ENCODE results near the gene EVPL.
"Not testable (repeated sequence)": the region's sequence is repeated elsewhere in the genome, so short reads cannot be mapped to it uniquely, and the experiment has no call there.

The EVPL gene

GRCh38 chr17:75975757-75976174 lies 51.3 kb downstream of the EVPL start:
- no peak for DNase-seq
- H3K27me3 Mint-ChIP-seq (ENCODE audit: low read depth, poor library complexity), result peaks cover 2% of the 10 kb centered on the region
- H3K4me1 Mint-ChIP-seq, result peaks cover 39% of the 10 kb centered on the region
- no peak overlapping the region for H3K27ac Mint-ChIP-seq
- TF ChIP-seq CTCF (IDR thresholded peaks at IDR 0.05), result no peak
- no peak overlapping the region for H3K4me3 Mint-ChIP-seq
- no peaks in the 10 kb centered on the region for H3K9me3 Mint-ChIP-seq
- peaks cover 45% of the 10 kb centered on the region for H3K36me3 Mint-ChIP-seq (ENCODE audit: low read depth)

DNA sequence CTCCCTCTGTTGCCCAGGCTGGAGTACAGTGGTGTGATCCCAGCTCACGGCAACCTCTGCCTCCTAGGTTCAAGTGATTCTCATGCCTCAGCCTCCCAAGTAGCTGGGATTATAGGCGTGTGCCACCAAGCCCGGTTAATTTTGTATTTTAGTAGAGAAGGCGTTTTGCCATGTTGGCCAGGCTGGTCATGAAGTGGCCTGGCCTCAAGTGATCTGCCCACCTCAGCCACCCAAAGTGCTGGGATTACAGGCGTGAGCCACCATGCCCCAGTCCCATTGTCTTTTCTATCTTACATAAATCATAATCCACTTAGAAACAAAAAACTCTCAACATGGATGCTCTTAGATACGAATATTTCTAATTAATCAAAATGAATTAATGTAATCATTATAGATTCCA lies 51.9 kb downstream of the EVPL start:
- H3K36me3 Mint-ChIP-seq (ENCODE audit: low read depth), result peaks cover 49% of the 10 kb centered on the region
- not testable (repeated sequence) for DNase-seq; H3K27ac Mint-ChIP-seq; H3K27me3 Mint-ChIP-seq (ENCODE audit: low read depth, poor library complexity); H3K4me3 Mint-ChIP-seq; H3K9me3 Mint-ChIP-seq
- peaks cover 35% of the 10 kb centered on the region for H3K4me1 Mint-ChIP-seq

- Mint-ChIP-seq H3K4me1 (peaks cover 2% of the 10 kb centered on the region), H3K4me3 (no peak overlapping the region), H3K27ac (no peak overlapping the region), H3K27me3 (ENCODE audit: low read depth, poor library complexity) (no peaks in the 10 kb centered on the region), H3K9me3 (no peaks in the 10 kb centered on the region), H3K36me3 (ENCODE audit: low read depth) (peaks cover 63% of the 10 kb centered on the region)
- no peak for TF ChIP-seq CTCF (IDR thresholded peaks at IDR 0.05)
- no peak for DNase-seq
Observed at GRCh38 chr17:75970626-75971025, 56.5 kb downstream of the EVPL start.

GRCh38 chr17:75970011-75970523 lies 57.0 kb downstream of the EVPL start:
- H3K27ac Mint-ChIP-seq, result no peak overlapping the region
- no peak for DNase-seq
- no peak overlapping the region for H3K4me3 Mint-ChIP-seq
- no peaks in the 10 kb centered on the region for H3K27me3 Mint-ChIP-seq (ENCODE audit: low read depth, poor library complexity)
- no peak for TF ChIP-seq CTCF (IDR thresholded peaks at IDR 0.05)
- peaks cover 66% of the 10 kb centered on the region for H3K36me3 Mint-ChIP-seq (ENCODE audit: low read depth)
- no peaks in the 10 kb centered on the region for H3K9me3 Mint-ChIP-seq
- no peaks in the 10 kb centered on the region for H3K4me1 Mint-ChIP-seq

- not testable (repeated sequence) for H3K4me3 Mint-ChIP-seq; H3K4me1 Mint-ChIP-seq; H3K9me3 Mint-ChIP-seq; DNase-seq; H3K27ac Mint-ChIP-seq; H3K27me3 Mint-ChIP-seq (ENCODE audit: low read depth, poor library complexity)
- peaks cover 70% of the 10 kb centered on the region for H3K36me3 Mint-ChIP-seq (ENCODE audit: low read depth)
Observed at GRCh38 chr17:75969044-75969443, 58.1 kb downstream of the EVPL start.

DNA sequence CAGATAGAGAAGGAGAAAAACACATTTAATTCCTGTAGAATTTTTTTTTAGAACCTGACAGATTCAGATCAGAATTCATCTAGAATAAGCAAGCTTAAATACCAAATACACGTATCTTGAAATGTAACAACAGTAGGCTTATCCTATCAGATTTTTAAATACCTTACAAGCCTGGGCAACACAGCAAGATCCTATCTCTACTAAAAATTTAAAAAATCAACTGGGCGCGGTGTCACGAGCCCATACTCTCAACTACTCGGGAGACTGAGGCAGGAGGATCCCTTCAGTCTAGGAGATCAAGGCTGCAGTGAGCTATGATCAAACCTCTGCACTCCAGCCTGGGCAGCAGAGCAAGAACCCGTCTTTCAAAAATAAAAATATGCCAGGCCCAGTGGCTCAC lies 61.6 kb downstream of the EVPL start:
- DNase-seq, result no peak
- H3K27me3 Mint-ChIP-seq (ENCODE audit: low read depth, poor library complexity), result no peaks in the 10 kb centered on the region
- H3K4me1 Mint-ChIP-seq, result no peaks in the 10 kb centered on the region
- H3K4me3 Mint-ChIP-seq, result no peak overlapping the region
- peaks cover 4% of the 10 kb centered on the region for H3K9me3 Mint-ChIP-seq
- peaks cover 51% of the 10 kb centered on the region for H3K36me3 Mint-ChIP-seq (ENCODE audit: low read depth)
- TF ChIP-seq CTCF (IDR thresholded peaks at IDR 0.05), result no peak
- no peak overlapping the region for H3K27ac Mint-ChIP-seq

DNA sequence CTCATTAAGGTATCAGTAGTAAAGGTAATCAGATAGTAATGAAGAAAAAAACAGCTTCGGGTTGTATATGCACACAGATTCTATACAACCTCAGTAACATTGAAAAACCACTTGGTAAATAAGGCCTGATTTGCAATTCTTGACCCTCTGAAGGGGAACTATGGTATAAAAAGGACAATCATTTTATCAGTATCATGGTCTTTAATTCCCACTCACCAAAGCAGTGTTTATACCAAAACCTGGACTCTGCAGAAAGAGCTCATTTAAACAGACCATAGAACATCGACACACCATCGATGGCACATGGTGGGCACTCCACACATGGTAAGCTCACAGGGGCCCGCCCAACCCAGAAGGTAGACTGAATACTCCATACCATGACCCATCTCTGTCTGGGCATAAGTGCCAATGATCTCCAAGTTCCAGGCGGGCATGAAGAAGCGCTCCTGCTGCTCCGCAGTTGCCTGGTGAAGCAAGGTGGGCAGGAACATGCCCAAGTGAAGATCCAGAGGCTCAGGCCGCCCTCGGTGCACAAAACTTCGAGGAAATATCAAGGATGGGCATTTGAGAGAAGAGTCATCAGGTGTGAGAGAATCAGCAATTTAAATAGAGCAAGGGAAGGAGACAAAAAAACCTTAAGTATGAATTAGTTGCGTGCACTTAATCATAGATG lies 67.1 kb downstream of the EVPL start:
- H3K27me3 Mint-ChIP-seq (ENCODE audit: low read depth, poor library complexity), result peaks cover 2% of the 10 kb centered on the region
- H3K4me1 Mint-ChIP-seq, result no peaks in the 10 kb centered on the region
- no peak for TF ChIP-seq CTCF (IDR thresholded peaks at IDR 0.05)
- peaks cover 4% of the 10 kb centered on the region for H3K9me3 Mint-ChIP-seq
- H3K4me3 Mint-ChIP-seq, result no peak overlapping the region
- H3K36me3 Mint-ChIP-seq (ENCODE audit: low read depth), result peaks cover 36% of the 10 kb centered on the region
- H3K27ac Mint-ChIP-seq, result no peak overlapping the region
- no peak for DNase-seq
